C1 segment of cervical spinal cord (tissue), 14 donors: Measurements from ENCODE around the gene CDH8.
"Not testable (repeated sequence)": the region's sequence is repeated elsewhere in the genome, so short reads cannot be mapped to it uniquely, and the experiment has no call there.

Experiments used
- DNase-seq, 14 donors: peaks; one replicate each; lab custom pipeline; 2025; lab: John Stamatoyannopoulos, UW

Gene CDH8

DNA sequence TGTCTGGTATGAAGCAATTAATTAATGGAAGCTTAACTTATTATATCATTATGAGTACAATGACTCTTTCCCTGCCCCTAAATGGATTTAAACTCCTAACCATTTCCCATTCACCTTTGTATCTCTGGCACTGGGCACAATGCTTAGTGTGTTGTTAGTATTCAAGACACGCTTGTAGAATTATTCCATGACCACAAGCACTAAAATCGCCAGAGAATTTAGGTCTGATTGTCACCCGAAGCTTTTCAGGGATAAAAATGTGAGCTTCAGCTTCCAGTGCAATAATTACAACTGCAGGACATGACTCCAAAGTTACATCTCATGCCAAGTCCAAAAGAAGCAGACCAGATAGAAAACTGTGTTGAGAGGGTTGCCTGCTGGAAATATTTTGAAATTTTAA is 101.6 kb downstream of the CDH8 start:
- DNase-seq, result no peak

DNA sequence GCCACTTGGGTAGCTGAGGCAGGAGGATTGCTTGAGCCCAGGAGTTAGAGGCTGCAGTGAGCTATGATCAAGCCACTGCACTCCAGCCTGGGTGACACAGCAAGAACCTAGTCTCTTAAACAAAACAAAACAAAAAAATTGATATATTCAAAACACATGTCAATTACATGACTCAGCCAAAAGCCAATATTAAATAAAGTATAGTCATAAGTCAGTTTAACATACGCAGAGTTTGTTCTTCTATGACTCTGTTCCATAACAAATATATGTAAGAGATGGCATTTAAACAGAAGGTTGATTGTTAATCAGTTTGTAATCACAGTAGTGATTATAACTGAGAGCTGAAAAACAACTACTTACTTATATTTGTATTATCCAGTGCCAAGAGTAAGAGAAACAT is 106.5 kb downstream of the CDH8 start:
- DNase-seq, result no peak

DNA sequence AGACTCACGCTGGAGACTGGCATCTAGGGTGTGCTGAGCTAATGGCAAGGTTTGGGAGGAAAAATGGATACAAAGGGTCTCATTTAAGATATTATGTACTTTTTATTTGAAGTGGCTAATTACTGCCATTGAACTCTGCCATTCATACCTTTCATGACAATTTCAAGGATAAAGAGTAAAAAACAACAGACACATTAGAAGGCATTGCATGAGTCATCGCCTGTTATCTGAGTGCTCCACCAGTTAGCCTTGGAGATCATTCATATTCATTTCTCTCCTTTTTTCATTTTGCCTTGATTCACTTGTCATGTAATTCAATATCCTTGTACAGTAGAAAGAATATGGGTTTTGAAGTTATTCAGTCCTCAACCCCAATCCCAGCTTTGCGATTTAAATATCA is 109.5 kb downstream of the CDH8 start:
- DNase-seq, result no peak

DNA sequence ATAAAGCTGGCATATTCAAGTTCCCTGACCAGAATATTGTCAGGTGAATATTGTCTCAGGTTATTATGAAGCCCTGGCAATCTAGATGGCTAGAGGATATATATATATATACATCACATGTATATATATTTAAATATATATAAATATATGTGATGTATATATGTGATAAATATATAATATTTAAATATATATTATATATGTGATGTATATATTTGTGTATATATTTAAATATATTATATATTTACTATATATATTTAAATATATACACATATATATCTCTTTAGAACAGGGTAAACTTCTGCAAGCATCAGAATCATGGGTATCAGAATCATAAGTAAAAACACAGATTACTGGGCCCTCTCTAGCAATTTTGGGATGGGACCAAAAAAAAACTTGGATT is 112.6 kb downstream of the CDH8 start:
- DNase-seq, result no peak

DNA sequence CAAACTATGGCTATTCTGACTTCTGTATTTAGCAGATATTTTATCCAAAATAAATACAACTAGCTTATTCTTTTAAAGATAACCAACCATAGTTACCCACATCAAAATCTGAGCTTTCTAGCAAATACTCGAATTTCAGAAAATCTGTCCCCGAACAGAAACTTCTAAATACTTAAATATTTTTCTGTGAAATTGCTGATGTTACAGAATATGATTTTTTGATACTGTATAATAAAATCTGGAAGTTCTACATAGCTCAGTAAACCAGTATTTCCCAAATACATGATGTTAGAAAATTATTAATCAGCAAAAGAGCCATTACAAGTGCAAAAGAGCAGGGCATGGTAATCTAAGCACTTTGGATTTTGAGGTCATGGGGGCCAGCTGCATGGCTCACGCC is 114.9 kb downstream of the CDH8 start:
- DNase-seq, result no peak

DNA sequence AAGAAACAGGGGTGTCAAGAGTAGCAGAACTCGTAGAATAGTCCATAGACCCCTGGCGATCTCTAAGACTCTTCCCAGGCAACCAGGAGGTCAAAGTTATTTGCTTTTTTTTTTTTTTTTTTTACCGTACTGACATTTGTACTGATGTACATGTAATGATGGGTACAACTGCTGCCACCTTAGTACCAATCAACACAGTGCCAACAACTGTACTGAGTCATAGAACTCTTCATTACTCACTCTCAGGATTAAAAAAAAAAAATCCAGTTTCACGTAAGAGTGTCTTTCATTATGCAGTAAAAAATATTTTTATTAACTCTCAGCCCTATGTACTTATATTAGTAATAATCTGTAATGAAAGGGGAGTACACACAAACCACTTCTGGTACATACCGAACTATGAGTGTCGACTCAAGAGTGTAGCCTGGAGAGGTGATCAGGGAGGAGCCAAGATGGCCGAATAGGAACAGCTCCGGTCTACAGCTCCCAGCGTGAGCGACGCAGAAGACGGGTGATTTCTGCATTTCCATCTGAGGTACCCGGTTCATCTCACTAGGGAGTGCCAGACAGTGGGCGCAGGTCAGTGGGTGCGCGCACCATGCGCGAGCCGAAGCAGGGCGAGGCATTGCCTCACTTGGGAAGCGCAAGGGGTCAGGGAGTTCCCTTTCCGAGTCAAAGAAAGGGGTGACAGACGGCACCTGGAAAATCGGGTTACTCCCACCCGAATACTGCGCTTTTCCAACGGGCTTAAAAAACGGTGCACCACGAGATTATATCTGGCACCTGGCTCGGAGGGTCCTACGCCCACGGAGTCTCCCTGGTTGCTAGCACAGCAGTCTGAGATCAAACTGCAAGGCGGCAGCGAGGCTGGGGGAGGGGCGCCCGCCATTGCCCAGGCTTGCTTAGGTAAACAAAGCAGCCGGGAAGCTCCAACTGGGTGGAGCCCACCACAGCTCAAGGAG is 118.1 kb downstream of the CDH8 start:
- not testable (repeated sequence) for DNase-seq

DNA sequence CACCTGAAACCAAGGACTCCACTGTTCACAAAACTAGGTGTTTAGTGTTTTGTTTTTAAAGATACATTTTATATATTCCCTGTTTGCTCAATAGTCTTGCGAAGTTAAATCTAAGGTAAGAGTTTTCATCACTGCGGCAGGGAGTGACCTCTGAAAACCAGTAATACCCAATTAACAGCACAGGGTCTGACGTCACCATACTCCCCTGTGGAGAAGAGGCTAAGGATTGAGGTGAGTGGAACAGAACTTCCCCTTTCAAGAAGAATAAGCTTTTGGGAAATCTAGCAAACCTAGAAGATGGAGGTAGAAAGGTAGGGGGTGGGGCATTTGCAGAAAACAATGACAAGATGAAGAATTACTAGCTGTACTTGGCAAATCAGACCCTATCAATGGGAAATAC is 120.7 kb downstream of the CDH8 start:
- DNase-seq, result no peak

DNA sequence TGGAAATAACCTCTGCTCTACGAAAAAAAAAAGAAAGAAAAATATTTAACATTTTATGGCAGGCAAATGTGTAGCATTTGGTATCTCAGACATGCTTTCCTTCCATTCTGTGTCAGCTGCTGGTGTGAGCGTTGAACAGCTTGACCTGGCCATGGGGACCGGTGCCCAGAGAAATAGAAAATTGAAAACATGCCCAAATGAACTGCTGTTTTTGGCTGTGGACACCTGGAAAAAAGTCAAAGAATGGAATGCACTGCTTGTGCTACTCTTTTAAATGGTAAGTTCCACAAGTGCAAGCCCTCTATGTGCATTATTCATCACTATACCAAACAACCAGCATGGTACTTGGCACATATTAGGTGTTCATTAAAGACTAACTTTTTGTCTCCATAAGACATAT is 127.2 kb downstream of the CDH8 start:
- DNase-seq, result no peak

DNA sequence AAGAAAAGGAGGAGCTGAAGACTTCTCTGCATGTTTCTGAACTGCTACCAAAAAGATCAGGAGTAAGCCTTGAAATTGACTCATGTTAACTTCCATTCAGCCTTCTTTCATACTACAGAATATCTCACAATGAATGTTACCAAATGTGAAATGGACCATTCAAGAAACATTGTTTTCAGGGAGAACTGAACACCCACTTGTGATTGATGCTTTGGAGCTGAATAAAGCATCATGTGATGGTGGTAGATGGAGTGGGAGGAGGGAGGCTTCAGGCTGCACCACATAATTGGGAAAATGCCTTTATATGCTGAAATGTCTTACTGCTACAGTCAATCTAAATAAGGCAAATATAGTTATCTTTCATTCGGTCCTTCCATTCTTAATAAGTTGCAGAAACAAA is 127.8 kb downstream of the CDH8 start:
- no peak for DNase-seq

DNA sequence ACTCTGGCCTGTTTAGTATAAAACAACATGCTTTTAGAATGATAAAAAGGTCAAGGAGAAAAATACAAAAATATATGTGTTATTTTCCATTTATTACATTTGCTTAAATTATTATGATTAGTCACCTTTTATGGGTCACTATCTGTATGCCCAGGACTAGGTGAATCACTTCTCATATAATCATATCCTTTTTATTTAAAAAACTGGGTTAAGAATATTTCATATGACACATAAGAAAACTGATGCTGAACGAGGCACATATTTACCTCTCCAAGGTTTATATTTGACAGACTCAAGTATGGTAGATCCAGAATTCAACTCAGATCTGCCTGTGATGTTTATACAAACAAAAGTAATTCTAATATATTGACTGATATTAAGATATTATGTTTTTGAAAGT is 134.5 kb downstream of the CDH8 start:
- no peak for DNase-seq

DNA sequence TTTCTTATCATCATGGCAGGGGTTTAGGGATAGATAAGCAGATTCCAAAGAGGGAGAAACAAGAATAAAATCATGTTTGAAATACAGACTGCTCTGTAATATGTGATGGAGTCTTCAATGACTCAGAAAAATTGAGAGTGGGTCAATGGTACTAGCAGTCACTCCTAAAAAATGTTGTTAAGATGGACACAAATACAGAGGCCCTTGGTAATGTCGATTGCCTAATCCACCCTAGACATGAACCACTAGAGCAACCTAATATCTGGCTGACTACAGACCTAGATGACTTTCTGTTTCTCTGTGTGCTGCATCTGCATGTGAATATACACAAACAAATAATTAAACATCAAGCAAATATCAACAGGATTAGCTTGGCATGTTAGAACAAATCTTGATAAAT is 135.8 kb downstream of the CDH8 start:
- DNase-seq, result no peak

DNA sequence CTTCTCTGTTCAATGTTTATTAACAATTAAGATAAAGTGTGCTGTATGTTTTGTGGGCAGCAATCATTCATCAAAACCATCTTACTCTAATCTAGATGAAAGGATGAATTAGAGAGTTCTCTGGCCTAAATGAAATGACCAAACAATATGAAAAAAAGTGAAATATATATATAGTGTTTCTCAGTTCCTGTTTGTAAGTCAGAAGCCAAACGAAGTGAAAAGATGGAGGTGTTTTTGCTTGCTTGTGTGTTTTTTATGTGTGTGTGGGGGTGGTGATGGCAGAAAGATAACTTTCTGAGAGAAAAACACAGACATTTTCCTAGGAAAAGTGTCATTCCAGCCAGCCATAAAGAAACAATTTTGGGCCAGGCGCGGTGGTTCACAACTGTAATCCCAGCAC is 138.6 kb downstream of the CDH8 start:
- DNase-seq, result no peak

DNA sequence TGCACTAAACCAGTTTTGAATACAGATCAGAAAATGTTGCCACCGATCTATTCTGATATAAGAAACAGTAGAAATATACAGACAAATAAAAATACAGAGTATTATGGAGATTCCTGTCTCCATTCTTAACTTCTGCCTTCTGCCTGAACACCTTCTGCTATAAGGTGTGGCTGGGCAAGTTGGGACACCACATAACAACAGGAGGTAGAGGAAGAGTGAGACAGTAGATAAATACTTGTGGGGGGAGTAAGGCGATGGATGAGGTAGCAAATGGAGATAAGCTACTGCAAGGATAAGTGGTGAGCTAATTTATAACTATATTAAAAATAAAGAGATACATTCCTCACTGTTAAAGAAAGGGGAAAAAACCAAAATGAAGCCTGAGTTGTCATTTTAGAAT is 143.7 kb downstream of the CDH8 start:
- DNase-seq, result no peak

DNA sequence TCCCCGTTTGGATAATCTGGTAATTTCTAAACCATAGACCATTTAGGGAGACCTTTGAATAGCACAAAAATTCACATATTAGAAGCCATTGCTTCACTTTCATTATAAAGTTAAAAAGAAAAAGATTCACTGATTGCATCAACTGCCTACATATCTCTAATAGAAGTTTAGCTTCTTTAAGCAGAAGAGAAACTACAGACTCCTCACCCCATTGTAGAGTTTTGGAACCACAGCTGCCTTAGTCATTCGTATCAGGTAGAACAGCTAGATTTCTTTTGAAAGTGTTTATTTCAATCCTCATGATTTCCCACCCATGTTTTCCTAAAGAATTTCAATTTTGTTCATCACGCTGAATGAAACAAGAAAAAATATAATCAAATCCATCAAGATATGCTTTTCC is 144.8 kb downstream of the CDH8 start:
- no peak for DNase-seq

DNA sequence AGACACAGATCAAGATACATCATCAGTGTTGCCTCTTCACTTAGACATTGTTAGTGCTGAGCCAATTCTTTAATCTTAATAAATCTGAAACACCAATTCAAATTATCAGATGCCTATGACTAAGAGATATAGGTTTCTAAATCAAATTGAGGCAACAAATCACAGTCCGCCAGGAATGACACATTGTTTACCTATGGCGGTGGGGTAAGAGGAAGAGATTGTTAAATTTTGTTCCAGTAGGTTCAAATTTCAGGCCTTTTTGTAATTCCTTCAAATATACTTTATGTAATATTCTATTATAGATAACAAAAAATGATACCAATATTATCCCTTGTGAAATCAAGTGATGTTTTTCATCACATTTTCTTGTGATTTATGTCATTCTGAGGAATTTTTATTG is 145.9 kb downstream of the CDH8 start:
- no peak for DNase-seq

DNA sequence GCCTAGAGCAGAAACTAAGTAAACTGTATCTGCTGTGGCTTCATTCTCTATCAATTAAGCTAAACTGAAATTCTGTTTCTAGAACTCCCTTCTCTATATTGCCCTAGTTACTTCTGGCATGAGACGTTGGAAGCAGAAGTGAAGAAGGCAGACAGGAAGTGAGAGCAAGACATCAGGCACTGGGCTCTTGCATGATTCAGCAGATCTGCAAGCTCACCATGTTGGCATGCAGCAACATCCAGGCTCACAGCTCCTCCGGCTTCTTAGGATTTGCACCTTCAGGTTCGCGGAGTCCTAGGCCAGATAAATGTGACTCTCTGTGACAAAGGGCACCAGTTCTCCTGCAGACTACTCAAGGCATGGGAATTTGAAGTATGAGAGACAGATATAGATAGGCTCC is 148.3 kb downstream of the CDH8 start:
- peak in 7 of 14 donors; percentile 4 to 35 (median 22) for DNase-seq

DNA sequence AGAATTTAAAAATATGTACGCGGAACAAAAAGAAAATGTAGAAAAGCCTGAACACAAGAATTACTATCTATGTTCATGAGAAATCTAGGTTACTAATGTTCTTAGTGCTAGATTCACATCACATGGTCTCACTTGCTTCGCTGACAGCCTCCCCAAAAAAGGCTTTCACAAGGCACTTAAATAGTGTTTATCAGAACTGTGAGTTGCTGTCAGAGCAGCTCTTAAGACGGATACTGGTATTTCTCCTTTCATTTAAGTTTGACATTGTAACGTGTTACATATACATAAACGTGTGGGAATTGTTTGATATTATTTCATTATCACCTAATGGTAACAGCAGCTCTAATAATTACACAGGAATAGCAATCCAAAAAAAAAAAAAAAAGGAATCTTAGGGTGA is 150.9 kb downstream of the CDH8 start:
- no peak for DNase-seq

DNA sequence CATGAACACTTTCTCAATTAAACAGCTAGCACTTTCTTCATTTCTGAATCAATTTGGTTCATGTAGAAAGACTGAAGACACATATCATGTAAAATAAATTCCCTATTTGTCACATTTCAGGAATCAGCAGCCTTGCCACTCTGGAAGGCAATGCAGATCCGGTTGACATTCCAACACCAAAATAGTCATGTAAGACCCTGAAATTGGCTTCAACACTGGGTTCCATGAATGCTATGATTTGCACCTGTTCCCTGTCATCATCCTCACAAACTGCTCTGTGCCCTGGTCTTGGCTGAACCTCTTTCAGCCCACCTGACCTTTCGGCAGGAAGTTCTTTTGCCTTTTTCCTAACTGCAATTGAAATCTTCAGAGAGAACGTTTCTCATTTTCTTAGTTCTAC is 156.9 kb downstream of the CDH8 start:
- no peak for DNase-seq

DNA sequence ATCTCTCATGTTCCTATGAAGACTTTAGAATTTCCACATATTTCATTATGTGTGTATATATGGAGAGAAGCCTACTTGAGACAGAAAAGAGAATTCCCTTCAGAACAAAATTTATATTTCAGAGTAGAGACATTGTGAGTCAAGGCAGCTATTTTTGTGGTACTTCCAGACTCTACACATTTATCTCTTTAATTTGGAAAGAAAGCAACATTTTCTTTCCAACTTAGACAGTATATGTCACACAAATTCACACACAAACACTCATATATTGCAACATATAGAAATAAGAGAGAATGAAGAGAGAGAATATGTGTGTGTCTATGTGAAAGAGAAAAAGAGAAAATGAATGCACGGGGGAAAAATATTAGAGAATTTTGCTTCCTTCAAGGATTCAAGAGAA is 158.8 kb downstream of the CDH8 start:
- no peak for DNase-seq

DNA sequence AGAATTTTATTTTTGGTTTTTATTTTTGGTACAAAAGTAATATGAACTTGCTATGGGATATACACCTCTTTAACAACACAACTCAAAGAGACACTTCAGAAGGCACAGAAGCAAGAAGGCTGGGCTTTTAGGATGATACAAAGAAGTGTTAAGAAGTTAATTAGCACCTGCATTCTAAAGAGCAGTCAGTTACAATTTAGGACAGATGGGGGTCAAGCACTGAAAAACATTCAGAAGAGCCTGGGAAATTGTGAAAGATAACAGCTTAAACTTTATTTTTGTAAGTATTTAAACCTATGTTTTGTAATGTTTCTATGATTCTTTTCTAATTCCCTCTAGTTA is 163.5 kb downstream of the CDH8 start:
- DNase-seq, result no peak

DNA sequence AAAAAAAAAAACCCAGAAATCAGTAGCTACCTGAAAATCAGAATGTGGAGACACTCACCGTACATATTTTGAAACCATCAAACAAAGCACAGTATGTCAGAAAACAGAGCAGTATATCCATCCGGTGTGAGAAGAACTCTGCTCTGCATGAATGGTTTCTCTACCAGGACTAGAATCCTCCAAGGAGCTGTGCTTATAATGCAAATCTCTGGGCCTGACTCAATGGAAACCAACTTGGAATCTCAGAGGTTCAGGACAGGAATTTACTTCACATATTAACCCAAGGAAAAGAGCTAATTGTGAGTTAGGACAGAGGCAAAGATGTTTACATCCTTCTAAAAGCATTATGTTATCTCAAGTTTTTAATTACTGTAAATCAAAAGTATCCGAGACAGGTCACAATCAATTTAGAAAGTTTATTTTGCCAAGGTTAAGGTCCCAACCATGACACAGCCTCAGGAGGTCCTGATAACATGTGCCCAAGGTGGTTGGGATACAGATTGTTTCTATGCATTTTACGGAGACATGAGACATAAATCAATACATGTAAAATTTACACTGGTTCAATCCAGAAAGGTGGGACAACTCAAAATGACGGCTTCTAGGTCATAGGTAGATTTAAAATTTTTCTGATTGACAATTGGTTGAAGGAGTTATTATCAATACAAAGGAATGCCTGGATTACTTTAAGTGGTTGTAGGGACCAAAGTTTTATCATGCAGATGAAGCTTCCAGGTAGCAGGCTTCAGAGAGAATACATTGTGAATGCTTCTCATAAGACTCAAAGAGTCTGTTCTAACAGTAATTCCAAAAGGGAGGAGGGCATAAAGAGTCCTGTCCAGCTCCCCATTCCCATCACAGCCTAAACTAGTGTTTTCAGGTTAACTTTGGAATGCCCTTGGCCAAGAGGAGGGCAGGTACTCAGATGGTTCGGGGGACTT is 164.1 kb downstream of the CDH8 start:
- no peak for DNase-seq
